Tibial artery (tissue), 4 donors: ENCODE data around the gene TBL1X.

ENCODE experiments used
- DNase-seq, 2 donors: peaks; one replicate each; pipeline ENCODE4 v3.0.0-alpha.2; 2019
- H3K27ac ChIP-seq, 2 donors: fragments of 200-600 bp; sonication (generic) in 1 of 2; 1 replicate in 1 of 2; 2 replicates in 1 of 2; pipeline ENCODE4 v1.5.1; 2018 to 2019; ENCODE audit warnings: mild to moderate bottlenecking in 1 of 2
- H3K27me3 ChIP-seq, 2 donors: fragments of 200-600 bp; sonication (generic) in 1 of 2; one replicate each; pipeline versions ENCODE4 v1.5.1 to v1.6.0; 2016 to 2019
- H3K36me3 ChIP-seq, 3 donors: fragments of 200-600 bp; sonication (generic) in 2 of 3; one replicate each; pipeline ENCODE4 v1.5.1; 2016 to 2019; ENCODE audit warnings: mild to moderate bottlenecking in 2 of 3
- H3K4me1 ChIP-seq, 4 donors: fragments of 200-600 bp; sonication (generic) in 2 of 4; 1 replicate in 3 of 4; 2 replicates in 1 of 4; pipeline ENCODE4 v1.5.1; 2016 to 2019
- H3K4me3 ChIP-seq, 2 donors: fragments of 200-600 bp; sonication (generic) in 1 of 2; 1 replicate in 1 of 2; 2 replicates in 1 of 2; pipeline ENCODE4 v1.5.1; 2018 to 2019; ENCODE audit warnings: mild to moderate bottlenecking in 2 of 2
- H3K9me3 ChIP-seq, 3 donors: fragments of 200-600 bp; sonication (generic) in 1 of 3; one replicate each; pipeline ENCODE4 v1.5.1; 2016 to 2019
- intact Hi-C: fragments of 100-400 bp; cut with DNase I; formaldehyde crosslinking; loops from one replicate; pipeline ENCODE4 v1.15.0; 2023; ENCODE audit warnings: low total_unique reads
- TF ChIP-seq, protein P1 (sequence below), 2 experiments: fragments of 200-600 bp in 1 of 2; fragments of 450-650 bp in 1 of 2; IDR thresholded peaks; one replicate each; pipeline ENCODE4 v1.5.1; 2017 to 2019; ENCODE audit warnings: antibody characterized with exemption in 2 of 2, mild to moderate bottlenecking in 1 of 2, moderate library complexity in 1 of 2

Gene TBL1X

GRCh38 chrX:9757366-9757765, 292.5 kb downstream of the TBL1X start:
- Histone ChIP-seq H3K27ac (no peak overlapping the region), H3K9me3 (peaks cover 0 to 7% (median 4%) of the 10 kb centered on the region in 3 donors), H3K27me3 (no peaks in the 10 kb centered on the region), H3K4me3 (no peak overlapping the region), H3K4me1 (no peaks in the 10 kb centered on the region), H3K36me3 (no peaks in the 10 kb centered on the region)
- TF ChIP-seq, protein P1, sequence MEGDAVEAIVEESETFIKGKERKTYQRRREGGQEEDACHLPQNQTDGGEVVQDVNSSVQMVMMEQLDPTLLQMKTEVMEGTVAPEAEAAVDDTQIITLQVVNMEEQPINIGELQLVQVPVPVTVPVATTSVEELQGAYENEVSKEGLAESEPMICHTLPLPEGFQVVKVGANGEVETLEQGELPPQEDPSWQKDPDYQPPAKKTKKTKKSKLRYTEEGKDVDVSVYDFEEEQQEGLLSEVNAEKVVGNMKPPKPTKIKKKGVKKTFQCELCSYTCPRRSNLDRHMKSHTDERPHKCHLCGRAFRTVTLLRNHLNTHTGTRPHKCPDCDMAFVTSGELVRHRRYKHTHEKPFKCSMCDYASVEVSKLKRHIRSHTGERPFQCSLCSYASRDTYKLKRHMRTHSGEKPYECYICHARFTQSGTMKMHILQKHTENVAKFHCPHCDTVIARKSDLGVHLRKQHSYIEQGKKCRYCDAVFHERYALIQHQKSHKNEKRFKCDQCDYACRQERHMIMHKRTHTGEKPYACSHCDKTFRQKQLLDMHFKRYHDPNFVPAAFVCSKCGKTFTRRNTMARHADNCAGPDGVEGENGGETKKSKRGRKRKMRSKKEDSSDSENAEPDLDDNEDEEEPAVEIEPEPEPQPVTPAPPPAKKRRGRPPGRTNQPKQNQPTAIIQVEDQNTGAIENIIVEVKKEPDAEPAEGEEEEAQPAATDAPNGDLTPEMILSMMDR (IDR thresholded peaks at IDR 0.05): no peak
- DNase-seq: no peak
- intact Hi-C loops: no loop called here

- intact Hi-C loops: no loop called here
- no peaks in the 10 kb centered on the region for H3K4me1 ChIP-seq
- TF ChIP-seq, protein P1 (IDR thresholded peaks at IDR 0.05): no peak
- no peaks in the 10 kb centered on the region for H3K36me3 ChIP-seq
- no peak for DNase-seq
- H3K27ac ChIP-seq: no peak overlapping the region
- no peaks in the 10 kb centered on the region for H3K27me3 ChIP-seq
- H3K9me3 ChIP-seq: peaks cover 0 to 7% (median 4%) of the 10 kb centered on the region in 3 donors
- no peak overlapping the region for H3K4me3 ChIP-seq
These were observed 293.3 kb downstream of the TBL1X start for GRCh38 chrX:9758021-9758638.

DNA sequence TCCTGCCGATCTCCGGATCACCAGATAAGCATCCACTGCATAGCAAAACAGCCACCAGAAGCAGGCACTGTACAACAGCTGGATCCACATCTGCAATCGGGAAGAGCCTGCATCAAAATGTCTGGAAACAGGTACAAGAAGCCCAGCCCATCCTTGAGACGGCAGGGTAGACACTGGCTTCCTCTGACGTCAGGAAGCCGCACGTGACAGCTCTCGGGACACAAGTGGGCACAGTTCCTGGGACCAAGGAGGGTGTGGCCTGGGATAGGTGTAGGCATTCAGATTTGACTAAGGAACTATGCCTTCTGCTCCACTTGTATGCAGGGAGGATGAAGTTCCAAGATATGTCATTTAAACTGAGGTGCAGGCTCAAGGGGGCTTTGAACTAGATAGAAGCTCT, 294.5 kb downstream of the TBL1X start:
- Histone ChIP-seq H3K27me3 (no peaks in the 10 kb centered on the region), H3K4me3 (no peak overlapping the region), H3K9me3 (peaks cover 0 to 7% (median 4%) of the 10 kb centered on the region in 3 donors), H3K4me1 (no peaks in the 10 kb centered on the region), H3K27ac (no peak overlapping the region), H3K36me3 (no peaks in the 10 kb centered on the region)
- TF ChIP-seq, protein P1 (IDR thresholded peaks at IDR 0.05): no peak
- no peak for DNase-seq
- intact Hi-C loops: no loop called here

DNA sequence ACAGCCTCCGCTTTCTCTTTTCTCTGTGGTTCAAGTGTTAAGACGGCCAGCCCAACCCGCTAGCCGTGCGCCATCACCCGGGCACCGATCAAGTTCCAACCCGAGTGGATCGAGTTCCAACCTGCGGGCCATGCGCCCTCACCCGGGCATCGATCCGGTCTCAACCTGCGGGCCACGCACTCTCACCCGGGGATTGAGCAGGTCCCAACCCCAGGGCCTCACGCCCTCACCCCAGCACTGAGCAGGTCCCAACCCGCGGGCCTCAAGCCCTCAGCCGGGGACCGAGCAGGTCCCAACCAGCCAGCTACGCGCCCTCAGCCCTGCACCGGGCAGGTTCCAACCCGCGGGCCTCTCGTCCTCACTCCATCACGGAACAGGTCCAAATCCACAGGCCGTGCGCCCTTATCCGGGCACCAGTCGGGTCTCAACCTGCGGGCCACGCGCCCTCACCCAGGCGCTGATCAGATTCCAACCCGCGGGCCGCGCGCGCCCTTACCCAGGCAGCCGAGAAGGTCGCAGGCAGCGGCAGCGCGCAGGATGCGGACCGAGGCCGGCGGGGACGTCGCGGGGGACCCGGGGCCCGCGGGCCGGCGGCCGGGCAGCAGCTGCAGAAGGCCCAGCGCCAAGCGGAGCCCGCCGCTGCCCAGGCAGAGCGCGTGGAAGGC, 300.3 kb downstream of the TBL1X start:
- Histone ChIP-seq H3K36me3 (no peaks in the 10 kb centered on the region), H3K27me3 (peaks cover 0 to 10% of the 10 kb centered on the region in 2 donors), H3K4me1 (no peaks in the 10 kb centered on the region), H3K9me3 (peaks cover 0 to 4% (median 0%) of the 10 kb centered on the region in 3 donors), H3K27ac (no peak overlapping the region), H3K4me3 (no peak overlapping the region)
- TF ChIP-seq, protein P1 (IDR thresholded peaks at IDR 0.05): no peak
- no peak for DNase-seq
- intact Hi-C loops: no loop called here

DNA sequence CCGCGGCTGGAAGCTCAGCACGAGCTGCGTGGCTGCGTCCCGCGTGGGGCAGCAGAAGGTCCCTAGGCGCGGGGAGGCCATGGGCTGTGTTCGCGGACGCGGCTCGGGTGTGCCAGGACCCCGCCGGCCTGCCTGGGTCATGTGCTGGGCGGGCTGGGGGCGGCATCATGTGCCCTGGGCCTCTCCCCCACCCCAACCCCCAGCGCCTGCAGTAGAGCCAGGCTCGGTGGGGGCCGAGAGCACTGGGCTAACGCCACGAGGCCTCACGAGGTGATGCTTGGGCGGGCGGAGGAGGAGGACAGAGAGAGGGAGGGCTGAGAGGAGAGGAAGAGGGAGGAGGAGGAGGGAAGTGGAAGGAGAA, 300.9 kb downstream of the TBL1X start, which contains the start of gene GPR143:
Gene GPR143, minus strand, starts transcription at position 111 of the 361 bp plus-strand sequence. Its CDS starts 30 bp downstream, at position 81.
- intact Hi-C loops: no loop called here
- Histone ChIP-seq H3K9me3 (peaks cover 0 to 4% (median 0%) of the 10 kb centered on the region in 3 donors), H3K4me1 (no peaks in the 10 kb centered on the region), H3K36me3 (no peaks in the 10 kb centered on the region), H3K27me3 (peaks cover 0 to 10% of the 10 kb centered on the region in 2 donors), H3K27ac (no peak within 1 kb of the TSS), H3K4me3 (no peak within 1 kb of the TSS)
- TF ChIP-seq, protein P1 (IDR thresholded peaks at IDR 0.05): no peak
- no peak for DNase-seq
